IPS-11a (cell line): ENCODE data around the gene PTMS.

ENCODE experiments used
- H3K4me3 ChIP-seq: one replicate; pipeline ENCODE4 v1.5.1; 2013; ENCODE audit warnings: low read depth, low read length, control low read depth

PTMS gene

DNA sequence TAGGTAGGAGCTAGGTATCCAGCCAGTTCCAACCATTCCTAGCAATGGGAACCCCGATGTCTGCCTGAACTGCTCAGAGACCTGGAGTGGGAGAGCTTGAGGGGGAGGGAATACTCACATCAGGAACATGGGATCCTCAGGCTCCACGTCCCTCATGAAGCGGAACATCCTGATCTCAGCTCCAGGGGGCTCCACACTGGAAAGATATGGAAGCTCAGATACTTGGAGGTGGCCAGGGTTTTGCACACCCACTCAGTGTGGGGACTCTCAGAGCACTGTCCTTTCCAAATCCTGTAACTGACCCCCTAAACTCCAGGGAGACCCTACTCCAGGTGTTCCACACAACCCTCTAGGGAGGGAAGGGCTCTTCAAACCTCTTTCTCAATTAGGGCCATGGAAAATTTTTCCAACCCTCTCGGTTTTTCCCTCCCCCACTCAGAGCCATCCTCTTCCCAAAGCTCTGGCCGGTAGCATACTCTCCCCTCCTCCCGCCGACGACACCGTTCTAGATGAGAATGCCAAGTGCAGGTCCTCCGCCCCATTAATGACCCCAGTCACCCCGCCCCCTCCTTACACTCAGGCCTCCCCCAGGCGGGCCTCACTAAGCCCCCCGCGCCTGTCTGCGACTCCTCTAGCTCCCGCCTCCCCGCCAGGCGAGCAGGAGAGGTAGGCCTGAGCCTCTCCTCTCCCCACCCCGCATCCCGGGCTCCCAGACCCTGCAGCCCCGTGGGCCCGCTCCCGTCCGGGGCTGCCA, 13.8 kb upstream of the PTMS start:
- peak overlapping the region; percentile 89 for H3K4me3 ChIP-seq

DNA sequence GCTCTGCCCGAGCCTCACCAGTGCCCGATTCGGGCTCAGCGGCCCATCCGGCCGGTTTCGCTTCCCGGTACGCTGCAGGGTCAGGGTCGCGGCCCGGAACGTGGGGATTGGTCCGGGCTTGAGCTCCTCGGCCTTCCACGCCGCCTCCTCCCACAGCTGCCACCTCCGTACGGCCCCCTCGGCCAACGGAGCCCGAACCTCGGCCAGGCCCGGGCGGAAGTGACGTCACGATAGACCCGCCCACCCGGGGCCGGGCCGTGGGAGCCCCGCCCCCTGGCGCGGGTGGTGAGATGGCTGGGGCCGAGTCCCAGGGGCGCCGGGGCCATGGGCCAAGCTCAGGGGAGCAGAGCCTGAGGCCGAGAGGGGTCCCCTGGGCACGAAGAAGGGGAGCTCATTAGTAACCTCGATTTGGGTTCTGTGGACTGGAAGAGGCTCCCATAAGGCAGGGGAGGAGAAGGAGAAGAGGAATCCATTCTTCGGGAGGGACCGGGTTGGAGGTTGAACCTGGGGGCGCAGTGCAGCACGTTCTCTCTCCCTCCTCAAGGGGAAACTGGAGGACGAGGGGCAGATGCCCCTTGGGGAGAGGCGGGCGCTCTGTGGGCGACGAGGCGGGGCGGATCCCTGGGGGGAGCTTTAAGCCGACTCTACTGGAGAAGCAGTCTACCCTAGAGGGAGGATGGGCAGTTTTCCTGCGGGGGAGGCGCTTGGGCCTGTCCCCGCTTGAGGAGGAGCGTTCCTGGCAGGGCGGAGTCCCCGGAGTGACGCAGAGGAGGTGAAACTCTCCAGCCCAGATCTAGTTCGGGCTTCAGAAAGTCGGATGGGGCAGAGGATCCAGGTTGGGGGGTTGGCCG, 13.0 kb upstream of the PTMS start, which contains the start of gene MLF2:
Gene MLF2 (minus strand): TSS at position 221 of the 851 bp plus-strand sequence. CDS start 807 bp downstream, outside the sequence.
- H3K4me3 ChIP-seq, result peak within 1 kb of the TSS; percentile 89

DNA sequence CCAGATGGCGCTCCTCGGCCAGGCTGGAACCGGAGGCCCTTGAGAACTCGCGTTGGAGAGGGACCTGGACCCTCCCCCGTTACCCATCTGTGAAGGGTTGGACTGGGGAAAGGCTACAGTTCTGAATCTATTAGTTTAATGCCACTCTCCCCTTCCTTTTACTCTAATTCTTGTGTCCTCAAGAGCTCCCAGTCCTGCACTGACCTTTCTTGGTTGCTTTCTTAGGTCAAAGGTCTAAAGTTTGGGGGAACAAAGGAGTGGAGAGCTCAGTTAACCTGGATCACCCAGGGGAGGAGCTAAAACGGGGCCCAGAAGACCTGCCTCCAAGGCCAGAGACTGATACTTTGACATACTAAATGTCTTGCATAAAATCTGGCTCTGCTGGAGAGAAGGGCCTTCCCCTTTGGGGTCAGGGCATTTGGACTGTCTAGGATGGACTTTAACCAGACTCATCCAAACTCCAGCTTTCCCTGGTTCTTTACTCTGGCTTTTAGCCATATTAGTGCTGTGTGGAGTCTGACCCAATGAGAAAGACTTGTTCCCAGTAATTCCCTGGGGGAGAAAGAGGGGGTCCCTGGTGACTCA, 12.3 kb upstream of the PTMS start:
- no peak overlapping the region for H3K4me3 ChIP-seq

DNA sequence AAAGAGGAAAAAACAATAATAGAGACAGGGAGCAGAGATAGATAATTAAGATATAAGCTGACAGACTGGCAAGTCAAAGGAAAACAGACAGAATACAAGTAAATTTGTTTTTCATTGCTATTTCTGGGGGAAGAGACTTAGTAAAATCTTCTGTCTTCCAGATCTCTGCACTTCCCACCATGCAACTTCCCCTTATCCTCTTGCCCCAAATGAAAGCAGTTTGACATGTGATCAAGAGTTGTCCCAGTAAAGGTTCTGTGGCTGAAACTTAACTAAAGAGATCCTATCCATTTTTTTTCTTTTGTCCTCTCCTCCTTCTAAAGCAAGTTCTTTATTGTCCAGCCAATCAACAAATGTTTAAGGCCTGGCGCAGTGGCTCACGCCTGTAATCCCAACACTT, 11.8 kb upstream of the PTMS start:
- no peak overlapping the region for H3K4me3 ChIP-seq

DNA sequence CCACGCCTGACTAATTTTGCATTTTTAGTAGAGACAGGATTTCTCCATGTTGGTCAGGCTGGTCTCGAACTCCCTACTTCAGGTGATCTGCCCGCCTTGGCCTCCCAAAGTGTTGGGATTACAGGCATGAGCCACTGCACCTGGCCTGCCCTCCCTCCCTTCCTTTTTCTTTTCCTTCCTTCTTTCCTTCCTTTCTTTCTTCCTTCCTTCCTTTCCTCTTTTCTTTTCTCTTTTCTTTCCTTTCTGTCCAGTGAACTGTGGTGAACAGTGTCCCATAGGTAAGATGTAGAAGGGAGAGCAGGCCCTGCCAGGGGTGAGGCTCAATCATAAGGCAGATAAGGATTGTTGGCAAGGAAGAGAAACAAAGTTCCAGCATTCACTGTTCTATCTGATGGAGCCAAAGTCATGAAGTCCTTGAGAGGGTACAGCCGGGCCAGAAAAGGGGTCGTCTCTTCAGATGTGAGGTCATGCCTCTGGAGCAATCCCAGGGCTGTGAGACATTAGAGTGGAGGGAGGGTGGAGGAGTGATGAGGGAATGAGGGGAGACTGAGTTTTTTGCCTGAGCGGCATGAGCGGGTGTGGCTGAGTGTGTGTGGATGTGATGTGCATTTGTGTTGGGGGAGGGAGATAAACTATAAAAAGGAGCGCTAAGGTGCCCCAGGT, 9.0 kb upstream of the PTMS start:
- H3K4me3 ChIP-seq, result no peak overlapping the region

DNA sequence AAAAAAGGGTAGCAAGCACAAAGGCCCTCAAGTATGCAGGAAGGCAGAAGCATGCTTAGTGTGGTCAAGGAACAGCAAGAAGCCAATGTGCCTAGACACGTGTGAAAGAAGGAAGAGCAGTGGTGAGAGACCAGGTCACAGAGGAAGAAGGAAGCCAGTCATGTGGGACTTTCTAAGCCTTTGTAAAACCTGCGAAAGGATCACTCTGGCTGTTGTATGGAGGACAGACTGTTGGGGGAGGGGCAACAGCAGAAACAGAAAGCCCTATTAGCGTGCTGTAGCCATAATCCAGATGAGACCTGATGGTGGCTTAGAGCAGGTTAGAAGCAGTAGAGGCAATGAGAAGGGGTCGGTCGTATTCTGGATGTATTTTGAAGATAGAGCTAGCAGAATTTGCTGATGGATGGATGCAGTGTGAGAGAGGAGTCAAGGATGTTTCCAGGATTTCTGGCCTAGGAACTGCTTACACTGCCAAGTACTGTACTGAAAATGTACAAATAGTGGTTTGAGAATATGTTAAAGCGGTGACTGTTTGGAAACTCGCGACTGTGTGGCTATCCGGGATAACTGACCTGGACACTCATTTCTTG, 7.6 kb upstream of the PTMS start:
- no peak overlapping the region for H3K4me3 ChIP-seq

DNA sequence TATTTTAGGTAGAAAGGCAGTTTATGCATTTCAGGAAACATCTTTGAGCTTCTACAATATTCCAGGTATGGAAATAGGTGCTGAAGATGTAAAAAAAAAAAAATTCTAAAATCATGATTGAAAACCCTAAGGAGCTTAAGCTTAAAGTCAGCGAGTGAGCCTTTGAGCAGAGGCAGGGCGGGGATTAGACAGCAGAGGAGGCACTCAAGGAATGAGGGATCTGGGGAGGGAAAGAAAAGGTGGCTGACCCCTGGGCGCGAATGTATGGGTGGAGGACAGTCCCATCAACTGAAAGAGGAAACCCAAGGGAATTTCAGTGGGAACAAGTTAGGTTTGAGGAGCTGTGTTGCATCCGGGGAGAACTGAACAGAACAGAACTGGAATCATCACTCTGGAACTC, 6.4 kb upstream of the PTMS start:
- H3K4me3 ChIP-seq, result no peak overlapping the region

DNA sequence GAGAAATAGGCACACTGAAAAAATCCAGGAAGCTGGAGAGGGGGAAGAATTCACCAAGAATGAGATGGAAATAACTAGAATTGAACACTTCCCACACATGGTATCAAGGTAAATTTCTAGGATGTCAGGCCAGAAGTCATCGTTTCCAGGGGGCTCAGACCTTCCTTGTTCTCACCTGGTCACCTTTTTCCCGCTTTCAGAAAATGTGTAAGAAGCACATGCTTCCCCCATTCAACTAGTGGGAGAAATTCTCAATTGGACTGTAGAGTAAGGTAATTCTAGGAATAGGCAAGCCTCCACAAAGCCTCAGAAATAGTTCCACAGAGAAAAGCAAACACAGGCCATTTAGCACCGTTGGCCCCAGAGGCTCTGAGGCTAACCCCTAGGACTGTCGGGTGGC, 2.8 kb upstream of the PTMS start:
- H3K4me3 ChIP-seq, result no peak overlapping the region

DNA sequence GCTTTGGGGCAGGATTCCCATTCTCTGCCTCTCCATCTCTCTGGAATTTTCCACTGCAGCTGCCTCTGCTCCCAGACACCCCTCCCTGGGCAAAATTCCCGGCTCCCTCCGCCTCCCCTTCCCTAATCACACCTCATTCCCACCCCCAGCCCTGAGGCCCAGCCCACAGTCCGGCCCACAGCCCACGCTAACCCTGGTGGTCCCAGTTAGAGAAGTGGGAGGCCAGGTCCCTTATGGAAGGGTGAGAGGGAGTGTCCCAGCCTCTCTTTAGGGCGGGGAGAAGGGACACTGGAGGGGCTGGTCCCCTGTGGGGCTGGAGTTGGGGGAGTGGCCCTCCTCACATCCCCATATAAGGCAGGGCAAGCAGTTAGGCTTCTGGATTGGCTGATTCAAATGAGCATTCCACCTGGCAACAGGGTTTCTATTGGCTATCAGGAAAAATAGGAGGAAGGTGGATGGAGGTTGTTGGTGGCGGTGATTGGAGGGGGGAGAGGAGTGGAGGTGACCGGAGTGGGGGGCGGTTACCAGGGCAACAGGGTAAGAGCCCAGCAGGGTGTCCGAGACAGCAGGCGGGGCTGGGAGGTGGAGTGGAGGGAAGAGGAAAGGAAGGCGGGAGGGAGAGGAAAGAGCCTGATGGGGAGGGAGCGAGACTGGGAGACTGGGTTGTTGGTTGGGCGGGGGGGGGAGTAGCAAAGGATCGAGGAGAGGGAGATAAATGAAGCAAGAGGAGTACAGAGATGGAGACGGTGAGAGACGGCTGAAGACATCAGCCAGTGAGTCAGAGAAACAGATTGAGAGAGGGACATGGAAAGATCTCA, 1.9 kb upstream of the PTMS start:
- no peak overlapping the region for H3K4me3 ChIP-seq

DNA sequence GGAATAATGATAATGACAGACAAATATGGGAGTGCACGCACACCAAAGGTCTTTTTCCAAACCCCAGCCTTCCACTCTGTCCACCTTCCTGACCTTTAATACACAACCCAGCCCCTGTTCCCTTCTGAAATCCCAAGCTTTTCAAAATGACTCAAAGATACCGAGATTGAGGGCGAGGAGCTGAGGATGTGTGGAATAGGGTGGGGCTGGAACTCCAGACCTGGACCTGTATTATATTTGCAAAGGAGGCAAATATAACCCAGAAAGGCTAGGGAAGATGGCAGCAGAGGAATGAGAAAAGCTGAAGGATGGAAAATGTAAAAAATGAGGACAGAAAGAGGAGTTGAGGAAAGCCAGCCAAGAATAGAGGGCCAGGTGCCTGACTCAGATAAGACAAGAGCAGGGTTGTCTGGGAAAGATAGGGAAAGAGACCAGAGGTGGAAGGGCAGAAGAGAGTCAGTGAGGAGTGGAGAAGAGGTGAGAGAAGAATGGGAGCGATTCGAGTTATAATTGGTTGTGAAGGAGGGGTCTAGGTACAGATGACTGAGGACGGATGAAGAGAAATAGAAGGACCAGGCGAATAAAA, 1.0 kb upstream of the PTMS start:
- H3K4me3 ChIP-seq, result peak overlapping the region; percentile 72

DNA sequence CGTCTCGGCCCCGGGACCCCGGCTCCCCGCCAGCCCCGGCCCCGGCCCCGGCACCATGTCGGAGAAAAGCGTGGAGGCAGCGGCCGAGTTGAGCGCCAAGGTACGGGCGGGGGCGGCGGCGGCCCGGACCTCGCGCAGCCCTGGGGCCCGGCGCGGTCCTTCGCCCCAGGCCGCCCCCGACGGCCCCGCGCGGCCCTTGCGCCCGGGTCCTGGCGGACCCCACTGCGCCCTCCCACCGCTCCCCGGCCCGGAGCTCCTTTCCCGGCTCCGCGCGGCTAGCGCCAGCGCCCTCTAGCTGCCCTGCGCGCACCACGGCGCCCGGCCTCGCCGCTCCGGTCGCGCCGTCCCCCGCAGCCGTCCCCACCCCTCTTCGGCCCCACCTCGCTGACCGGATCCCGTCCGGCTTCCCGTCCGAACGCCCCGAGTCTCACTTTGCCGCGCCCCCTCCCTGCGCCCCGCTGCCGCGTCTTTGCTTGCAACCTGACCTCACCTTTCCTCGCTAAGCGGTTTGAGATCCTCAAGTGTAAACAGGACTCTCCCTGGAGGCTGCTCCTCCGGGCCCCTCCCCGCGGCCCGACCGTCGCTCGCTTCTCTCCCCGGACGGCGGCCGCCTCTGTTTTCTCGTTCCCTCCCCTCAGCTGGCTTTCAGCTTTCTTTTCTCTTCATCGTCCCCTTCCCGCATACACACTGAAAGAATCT, 637 bp downstream of the PTMS start:
- peak overlapping the region; percentile 72 for H3K4me3 ChIP-seq

DNA sequence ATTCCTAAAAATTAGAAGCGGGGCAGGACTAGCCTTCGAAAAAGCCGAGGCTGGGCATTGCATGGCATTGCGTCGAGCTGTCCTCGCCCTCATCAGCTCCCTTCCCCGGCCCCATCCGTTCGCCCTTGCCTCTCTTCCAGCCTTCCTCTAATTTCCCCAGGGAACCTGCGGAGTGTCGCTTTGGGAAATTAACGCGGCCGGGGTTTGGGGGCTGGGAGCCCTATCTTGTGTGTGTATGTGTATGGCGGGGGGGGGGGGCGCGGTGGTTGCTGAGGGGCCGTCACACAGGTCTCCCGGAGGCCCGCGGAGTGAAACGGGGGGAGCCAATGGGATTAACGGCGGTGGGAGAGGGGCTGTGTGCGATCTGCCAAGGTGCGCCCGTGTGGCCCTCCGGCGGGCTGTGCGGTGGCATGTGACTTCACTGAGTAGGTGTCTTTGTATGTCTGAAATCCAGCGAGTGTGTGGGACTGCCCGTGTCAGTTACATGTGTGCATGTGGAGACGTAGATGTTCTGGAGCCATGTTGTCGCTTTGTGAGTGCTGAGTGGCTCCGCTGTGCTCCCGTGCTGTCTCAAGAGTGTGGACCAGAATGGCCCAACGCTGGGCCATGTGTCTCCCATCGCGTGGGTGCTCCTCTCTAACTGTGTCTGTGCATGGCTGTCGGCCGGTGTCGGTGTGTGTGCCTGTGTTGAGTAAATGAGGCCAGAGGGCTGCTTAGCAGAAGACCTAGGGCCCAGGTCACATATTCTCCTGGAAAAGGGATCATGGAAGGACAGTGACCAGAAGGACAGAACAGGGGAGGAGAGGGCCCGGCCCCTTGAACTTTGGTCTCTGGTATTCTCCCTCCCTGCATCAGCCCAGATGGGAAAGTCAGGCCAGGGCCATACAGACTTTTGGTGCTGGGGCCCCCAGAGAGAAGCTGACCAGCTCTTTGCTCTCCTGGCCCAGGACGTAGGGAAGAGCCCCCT, 1.5 kb downstream of the PTMS start:
- peak overlapping the region; percentile 72 for H3K4me3 ChIP-seq

DNA sequence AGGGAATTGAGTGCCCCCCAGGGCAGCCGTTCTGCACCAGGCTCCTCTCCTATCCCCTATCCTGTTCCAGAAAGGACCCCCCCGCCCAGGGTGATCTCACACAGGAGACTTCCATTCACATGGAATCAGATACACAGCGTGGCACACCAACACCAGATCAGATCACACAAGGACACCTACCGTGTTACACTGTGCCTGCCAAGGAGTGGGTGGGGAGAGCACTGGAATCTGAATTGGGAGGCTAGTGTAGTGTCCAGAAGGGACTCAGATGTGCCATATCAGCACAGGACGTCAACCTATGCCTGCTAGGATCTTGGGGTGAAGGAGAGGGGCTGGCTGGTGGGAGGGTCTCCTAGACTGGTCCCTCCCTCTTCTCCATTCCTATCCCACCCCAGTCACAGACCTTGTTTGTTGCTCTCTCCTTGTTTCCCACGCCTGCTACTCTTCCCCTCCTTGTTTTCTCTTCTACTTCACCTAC, 2.3 kb downstream of the PTMS start:
- H3K4me3 ChIP-seq, result peak overlapping the region; percentile 4

DNA sequence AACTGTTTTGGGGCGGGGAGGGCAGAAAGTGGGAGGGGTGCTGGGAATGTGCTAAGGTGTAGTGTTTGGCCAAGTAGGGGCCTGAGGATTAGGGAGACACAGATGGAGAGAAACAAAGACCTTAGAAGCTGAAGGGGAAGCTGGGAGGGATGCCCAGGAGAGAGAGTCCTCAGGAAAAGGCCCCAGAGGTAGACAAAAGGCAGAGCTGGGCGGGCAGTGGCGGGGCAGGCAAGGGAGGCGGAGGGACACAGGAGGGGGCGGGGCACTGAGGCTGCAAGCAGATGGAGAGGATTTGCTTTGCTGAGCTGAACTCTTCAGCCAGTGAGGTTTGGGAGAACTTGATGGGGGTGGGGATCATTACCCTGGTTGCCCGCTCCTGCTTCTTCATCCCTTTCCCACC, 2.8 kb downstream of the PTMS start:
- no peak overlapping the region for H3K4me3 ChIP-seq

DNA sequence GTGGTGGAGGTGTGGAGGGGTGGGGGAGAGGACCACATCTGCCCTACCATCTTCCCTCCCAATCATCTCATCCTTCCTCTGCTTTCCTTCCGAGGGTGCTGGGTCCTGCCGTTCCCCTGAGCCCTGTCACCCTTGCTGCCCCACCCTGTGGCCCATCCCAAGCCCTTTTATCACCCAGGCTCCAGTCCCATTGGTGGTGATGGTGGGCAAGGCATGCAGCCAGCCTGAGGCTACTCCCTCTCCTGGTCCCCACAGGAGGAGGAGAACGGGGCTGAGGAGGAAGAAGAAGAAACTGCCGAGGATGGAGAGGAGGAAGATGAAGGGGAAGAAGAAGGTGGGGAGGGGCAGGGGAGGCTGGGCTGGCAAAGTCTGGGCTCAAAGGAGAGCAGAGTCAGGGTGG, 3.5 kb downstream of the PTMS start:
- no peak overlapping the region for H3K4me3 ChIP-seq

DNA sequence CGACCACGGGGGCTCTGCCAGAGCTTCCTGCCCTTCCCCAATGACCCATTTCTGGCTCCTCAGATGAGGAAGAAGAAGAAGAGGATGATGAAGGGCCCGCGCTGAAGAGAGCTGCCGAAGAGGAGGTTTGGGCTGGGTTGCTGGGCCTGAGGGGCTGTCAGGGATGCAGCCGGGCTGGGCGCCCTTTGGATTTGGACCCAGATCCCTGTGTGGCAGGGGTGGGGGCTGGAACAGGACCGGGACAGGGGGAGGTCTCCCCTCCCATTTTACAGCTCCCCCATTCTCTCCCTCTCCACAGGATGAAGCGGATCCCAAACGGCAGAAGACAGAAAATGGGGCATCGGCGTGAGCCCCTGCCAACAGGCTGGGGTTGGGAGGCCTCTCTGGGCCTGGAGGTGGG, 3.9 kb downstream of the PTMS start:
- no peak overlapping the region for H3K4me3 ChIP-seq

DNA sequence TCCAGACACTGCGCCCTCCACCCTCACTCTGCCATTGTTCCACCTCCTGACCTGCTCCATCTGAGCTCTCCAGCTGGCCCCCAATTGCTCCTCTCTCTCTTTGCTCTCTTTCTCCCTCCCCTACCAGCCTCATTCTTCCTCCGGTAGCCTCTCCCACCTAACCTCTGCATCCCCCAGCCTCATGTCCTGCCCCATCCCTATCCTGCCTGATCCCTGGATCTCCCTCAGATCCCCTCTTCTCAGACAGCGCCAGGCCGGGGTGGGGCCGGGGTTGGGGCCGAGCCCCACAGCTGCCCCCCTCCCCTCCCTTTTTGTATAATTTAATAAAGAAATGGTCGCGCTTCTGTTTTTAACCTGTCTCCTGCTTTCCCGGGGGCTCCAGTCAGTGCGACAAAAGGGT, 4.4 kb downstream of the PTMS start:
- no peak overlapping the region for H3K4me3 ChIP-seq

DNA sequence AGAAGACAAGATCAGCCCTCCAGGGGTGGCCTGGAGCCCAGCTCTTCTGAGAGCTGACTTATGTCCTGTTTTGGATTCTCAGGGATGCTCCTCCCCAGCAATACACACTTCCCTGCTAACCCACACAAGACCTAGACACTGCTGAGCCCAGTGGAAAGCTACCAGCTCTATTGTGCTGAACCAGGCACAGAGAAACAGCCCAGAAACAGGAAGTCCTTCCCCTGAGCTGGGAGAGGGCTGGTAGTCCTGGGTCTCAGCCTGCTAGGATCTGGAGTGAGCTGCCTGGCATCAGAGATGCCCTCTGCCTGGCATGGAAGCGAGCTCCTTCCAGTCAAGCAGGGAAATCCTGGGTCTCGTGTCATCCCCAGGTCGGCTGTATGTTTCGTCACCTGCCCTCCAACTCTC, 4.9 kb downstream of the PTMS start:
- no peak overlapping the region for H3K4me3 ChIP-seq
